Natural killer cell (primary cell): ENCODE data around the gene KCNJ2. TPM values are rescaled to one million over a fixed set of nuclear protein-coding genes. Genes with fewer than 3 reads are reported as not detected.

Source experiments
- ATAC-seq, 3 donors: fragments of 150-1000 bp in 2 of 3; fragments of 200-7000 bp in 1 of 3; cut with Tn5 transposase; 1 replicate in 1 of 3; 2 replicates in 2 of 3; pipeline ENCODE4 v1.10.0; 2021; ENCODE audit warnings: mild to moderate bottlenecking in 2 of 3, moderate library complexity in 2 of 3
- DNase-seq, 2 donors: peaks; one replicate each; pipeline versions ENCODE4 v3.0.0 to v3.0.0-alpha.2; 2013 to 2021; ENCODE audit warnings: mixed read lengths in 1 of 2
- H3K27ac ChIP-seq: one replicate; pipeline ENCODE4 v1.5.1; 2013; ENCODE audit warnings: mild to moderate bottlenecking, low read length
- H3K27me3 ChIP-seq: one replicate; pipeline ENCODE4 v1.6.1; 2013; ENCODE audit warnings: low read length; ENCODE audit not compliant: control insufficient read depth, insufficient read depth
- H3K36me3 ChIP-seq: one replicate; pipeline ENCODE4 v1.6.1; 2013; ENCODE audit warnings: low read length; ENCODE audit not compliant: control insufficient read depth, insufficient read depth
- H3K4me1 ChIP-seq: one replicate; pipeline ENCODE4 v1.6.1; 2013; ENCODE audit warnings: low read length; ENCODE audit not compliant: control insufficient read depth, insufficient read depth
- H3K4me3 ChIP-seq: one replicate; pipeline ENCODE4 v1.5.1; 2013; ENCODE audit warnings: low read length
- H3K9me3 ChIP-seq: one replicate; pipeline ENCODE4 v1.6.1; 2013; ENCODE audit warnings: low read length; ENCODE audit not compliant: control insufficient read depth, insufficient read depth
- H3K27ac Mint-ChIP-seq, 2 donors: one replicate each; pipeline ENCODE4 v1.8.0; 2022; ENCODE audit warnings: mild to moderate bottlenecking in 2 of 2, mixed read lengths in 2 of 2, moderate library complexity in 1 of 2
- H3K27me3 Mint-ChIP-seq, 2 donors: one replicate each; pipeline ENCODE4 v1.8.0; 2022; ENCODE audit warnings: low read depth in 2 of 2, mixed read lengths in 2 of 2
- H3K36me3 Mint-ChIP-seq: one replicate; pipeline ENCODE4 v1.8.0; 2022; ENCODE audit warnings: mixed read lengths
- H3K4me1 Mint-ChIP-seq, 2 donors: one replicate each; pipeline ENCODE4 v1.8.0; 2022; ENCODE audit warnings: mixed read lengths in 2 of 2
- H3K4me3 Mint-ChIP-seq: one replicate; pipeline ENCODE4 v1.8.0; 2022; ENCODE audit warnings: mild to moderate bottlenecking, moderate library complexity, mixed read lengths
- H3K9me3 Mint-ChIP-seq, 2 donors: one replicate each; pipeline ENCODE4 v1.8.0; 2022; ENCODE audit warnings: mixed read lengths in 2 of 2
- WGBS: methylation state at CpG from one replicate; pipeline ENCODE4 v1.1.7; 2013; ENCODE audit warnings: missing lambda C conversion rate; ENCODE audit not compliant: insufficient coverage; 5-methylcytosine and 5-hydroxymethylcytosine counted together
- intact Hi-C: fragments of 100-400 bp; cut with micrococcal nuclease; formaldehyde crosslinking; loops from one replicate; pipeline ENCODE4 v1.14.2; 2022
- total RNA-seq, 4 donors: library from RNA; stranded (reverse); fragments of 120-200 nt in 1 of 4; gene quantifications; one replicate each; pipeline versions ENCODE4 v1.2.3 to v1.2.4, GENCODE V29; 2013 to 2022
- TF ChIP-seq, protein P1 (sequence below): fragments of 200-600 bp; IDR thresholded peaks from one replicate; pipeline ENCODE4 v1.8.0; 2022; ENCODE audit warnings: antibody characterized with exemption

KCNJ2 gene
- total RNA-seq, 3 donors from 2014 or later (not counting 1 experiment from before 2014, with no cell fraction given), result 0.14 to 2.5 TPM; not detected in 1

DNA sequence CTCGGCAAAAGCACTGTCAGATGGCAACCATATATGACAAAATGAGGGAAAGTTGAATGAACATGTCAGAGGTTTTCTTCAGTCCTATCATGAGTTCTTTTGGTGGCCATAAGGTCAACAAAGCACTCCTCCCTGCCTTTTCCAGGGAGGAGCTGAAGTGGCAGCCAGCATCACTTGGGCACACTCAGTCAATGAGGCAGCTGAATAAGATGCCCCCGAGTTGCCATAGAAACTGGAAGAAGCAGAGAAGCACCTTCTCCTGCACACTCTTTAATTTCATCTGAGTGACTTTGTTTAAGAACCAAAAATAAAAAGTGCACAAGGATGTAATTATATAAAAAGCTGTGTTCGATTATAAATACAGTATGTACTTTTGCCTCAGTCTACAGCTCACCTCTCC, 16.0 kb downstream of the KCNJ2 start:
- 83% methylated on average over 2 of the region's 3 CpGs for WGBS
- DNase-seq, result no peak

DNA sequence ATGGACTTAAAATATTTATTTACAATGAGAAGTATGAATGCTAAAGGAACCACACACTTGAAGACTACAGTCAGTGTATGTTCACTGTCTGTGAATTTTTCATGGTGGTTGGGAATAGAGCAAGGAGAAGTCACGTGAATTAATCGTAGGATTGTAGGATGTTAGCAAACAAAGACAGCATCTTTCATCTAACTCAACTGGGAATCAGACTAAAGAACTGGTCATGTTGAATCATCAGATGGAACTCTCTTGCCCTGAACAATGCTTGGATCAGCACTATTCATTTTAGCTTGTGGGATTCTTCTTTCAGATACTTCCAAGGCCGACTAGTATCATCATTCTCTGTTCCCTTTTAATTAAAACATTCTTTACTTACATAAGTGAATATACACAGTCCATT, 18.1 kb downstream of the KCNJ2 start:
- Mint-ChIP-seq H3K36me3 (no peaks in the 10 kb centered on the region), H3K9me3 (peaks cover 0 to 8% of the 10 kb centered on the region in 2 donors), H3K27ac (no peak overlapping the region), H3K4me3 (no peak overlapping the region), H3K27me3 (no peaks in the 10 kb centered on the region), H3K4me1 (no peaks in the 10 kb centered on the region)
- DNase-seq (no peak), ATAC-seq (no peak)
- no peak overlapping the region for H3K27ac ChIP-seq
- no peak overlapping the region for H3K4me3 ChIP-seq
- TF ChIP-seq, protein P1, sequence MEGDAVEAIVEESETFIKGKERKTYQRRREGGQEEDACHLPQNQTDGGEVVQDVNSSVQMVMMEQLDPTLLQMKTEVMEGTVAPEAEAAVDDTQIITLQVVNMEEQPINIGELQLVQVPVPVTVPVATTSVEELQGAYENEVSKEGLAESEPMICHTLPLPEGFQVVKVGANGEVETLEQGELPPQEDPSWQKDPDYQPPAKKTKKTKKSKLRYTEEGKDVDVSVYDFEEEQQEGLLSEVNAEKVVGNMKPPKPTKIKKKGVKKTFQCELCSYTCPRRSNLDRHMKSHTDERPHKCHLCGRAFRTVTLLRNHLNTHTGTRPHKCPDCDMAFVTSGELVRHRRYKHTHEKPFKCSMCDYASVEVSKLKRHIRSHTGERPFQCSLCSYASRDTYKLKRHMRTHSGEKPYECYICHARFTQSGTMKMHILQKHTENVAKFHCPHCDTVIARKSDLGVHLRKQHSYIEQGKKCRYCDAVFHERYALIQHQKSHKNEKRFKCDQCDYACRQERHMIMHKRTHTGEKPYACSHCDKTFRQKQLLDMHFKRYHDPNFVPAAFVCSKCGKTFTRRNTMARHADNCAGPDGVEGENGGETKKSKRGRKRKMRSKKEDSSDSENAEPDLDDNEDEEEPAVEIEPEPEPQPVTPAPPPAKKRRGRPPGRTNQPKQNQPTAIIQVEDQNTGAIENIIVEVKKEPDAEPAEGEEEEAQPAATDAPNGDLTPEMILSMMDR, result no peak
- no peaks in the 10 kb centered on the region for H3K9me3 ChIP-seq
- 100% methylated on average over 1 of the region's 3 CpGs for WGBS
- no peaks in the 10 kb centered on the region for H3K27me3 ChIP-seq
- no peaks in the 10 kb centered on the region for H3K36me3 ChIP-seq
- intact Hi-C loops, result no loop called here
- no peaks in the 10 kb centered on the region for H3K4me1 ChIP-seq

More for the DNA sequence above, 16.0 kb downstream of the KCNJ2 start:
- no peak overlapping the region for H3K4me3 ChIP-seq
- no peaks in the 10 kb centered on the region for H3K4me1 ChIP-seq
- Mint-ChIP-seq H3K4me3 (no peak overlapping the region), H3K27me3 (no peaks in the 10 kb centered on the region), H3K27ac (no peak overlapping the region), H3K9me3 (peaks cover 0 to 5% of the 10 kb centered on the region in 2 donors), H3K4me1 (no peaks in the 10 kb centered on the region), H3K36me3 (no peaks in the 10 kb centered on the region)
- TF ChIP-seq, protein P1, result no peak
- H3K27me3 ChIP-seq, result no peaks in the 10 kb centered on the region
- ATAC-seq, result no peak
- H3K9me3 ChIP-seq, result no peaks in the 10 kb centered on the region
- intact Hi-C loops, result no loop called here
- no peaks in the 10 kb centered on the region for H3K36me3 ChIP-seq
- H3K27ac ChIP-seq, result no peak overlapping the region

DNA sequence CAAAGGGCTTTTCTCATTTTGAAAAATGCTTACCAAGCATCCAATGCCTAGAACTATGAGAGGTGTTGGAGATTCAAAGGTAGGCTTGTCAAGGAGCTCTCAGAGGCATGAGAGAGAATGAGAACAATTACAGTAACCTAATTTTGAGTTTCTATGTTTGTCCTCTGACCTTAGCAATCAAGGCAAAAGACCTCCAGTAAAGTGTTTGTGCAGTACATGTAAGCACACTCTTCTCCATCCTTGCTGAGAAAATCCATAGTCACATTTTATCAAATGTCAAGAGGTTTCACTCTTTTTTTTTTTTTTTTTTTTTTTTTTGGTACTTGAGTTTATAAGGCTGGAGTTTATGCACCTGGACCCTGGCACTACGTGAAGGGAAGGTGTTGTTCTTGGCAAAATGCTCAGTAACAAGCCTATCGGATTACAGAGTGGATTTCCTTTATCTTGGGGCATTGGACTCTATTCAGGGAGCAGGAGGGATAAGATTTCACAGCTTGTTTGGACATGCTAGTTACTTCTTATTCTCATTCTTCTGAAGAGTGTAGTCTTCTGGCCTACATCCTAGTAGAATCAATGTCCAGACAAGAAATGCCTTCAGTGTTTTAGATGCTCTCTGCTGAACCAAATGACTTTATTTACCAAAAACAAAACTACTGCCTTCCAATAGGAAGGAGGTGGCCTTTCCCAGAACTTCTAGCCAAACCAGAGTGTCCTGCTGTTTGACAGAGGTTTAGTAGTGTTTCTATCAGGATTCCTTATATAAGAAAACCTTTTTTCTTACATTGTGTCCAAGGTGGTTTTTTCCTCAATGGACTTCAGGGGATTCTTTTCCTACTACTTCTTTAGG, 21.9 kb downstream of the KCNJ2 start:
- H3K4me1 Mint-ChIP-seq, result no peaks in the 10 kb centered on the region
- intact Hi-C loops, result no loop called here
- H3K4me3 Mint-ChIP-seq, result no peak overlapping the region
- H3K4me1 ChIP-seq, result no peaks in the 10 kb centered on the region
- H3K27me3 Mint-ChIP-seq, result no peaks in the 10 kb centered on the region
- ATAC-seq (no peak), DNase-seq (no peak)
- 80% methylated on average over 2 of the region's 2 CpGs for WGBS
- no peaks in the 10 kb centered on the region for H3K27me3 ChIP-seq
- no peaks in the 10 kb centered on the region for H3K36me3 Mint-ChIP-seq
- peaks cover 7 to 8% of the 10 kb centered on the region in 2 donors for H3K9me3 Mint-ChIP-seq
- no peak overlapping the region for H3K4me3 ChIP-seq
- no peak overlapping the region for H3K27ac Mint-ChIP-seq
- no peak overlapping the region for H3K27ac ChIP-seq
- TF ChIP-seq, protein P1, result no peak
- no peaks in the 10 kb centered on the region for H3K36me3 ChIP-seq
- H3K9me3 ChIP-seq, result no peaks in the 10 kb centered on the region

- no peaks in the 10 kb centered on the region for H3K4me1 ChIP-seq
- no peak overlapping the region for H3K4me3 ChIP-seq
- Mint-ChIP-seq H3K4me3 (no peak overlapping the region), H3K9me3 (peaks cover 5 to 7% of the 10 kb centered on the region in 2 donors), H3K36me3 (no peaks in the 10 kb centered on the region), H3K27ac (no peak overlapping the region), H3K27me3 (no peaks in the 10 kb centered on the region), H3K4me1 (no peaks in the 10 kb centered on the region)
- no peak for ATAC-seq
- no peaks in the 10 kb centered on the region for H3K27me3 ChIP-seq
- no peaks in the 10 kb centered on the region for H3K9me3 ChIP-seq
- no peak overlapping the region for H3K27ac ChIP-seq
- H3K36me3 ChIP-seq, result no peaks in the 10 kb centered on the region
- intact Hi-C loops, result no loop called here
- TF ChIP-seq, protein P1, result no peak
- DNase-seq, result no peak
These were observed 25.8 kb downstream of the KCNJ2 start for GRCh38 chr17:70195091-70195490.
